Progenitor cell of endocrine pancreas (in vitro differentiated cells): ENCODE data around the gene CCDC167. TPM values are rescaled to one million over a fixed set of nuclear protein-coding genes. Genes with fewer than 3 reads are reported as not detected.

ENCODE experiments used
- DNase-seq: peaks from one replicate; pipeline ENCODE4 v3.0.0; 2021; ENCODE audit warnings: low spot score; ENCODE audit not compliant: unreplicated experiment
- H3K27ac Mint-ChIP-seq: 2 replicates; pipeline ENCODE4 v1.8.0; 2021; ENCODE audit warnings: mild to moderate bottlenecking, moderate library complexity, mixed read lengths
- H3K27me3 Mint-ChIP-seq: 2 replicates; pipeline ENCODE4 v1.8.0; 2021; ENCODE audit warnings: mixed read lengths
- H3K36me3 Mint-ChIP-seq: 2 replicates; pipeline ENCODE4 v1.8.0; 2022; ENCODE audit warnings: mixed read lengths; ENCODE audit not compliant: insufficient read depth
- H3K4me1 Mint-ChIP-seq: 2 replicates; pipeline ENCODE4 v1.8.0; 2021; ENCODE audit warnings: low read depth, mixed read lengths
- H3K4me3 Mint-ChIP-seq: 2 replicates; pipeline ENCODE4 v1.8.0; 2021; ENCODE audit warnings: low read depth, mild to moderate bottlenecking, moderate library complexity, mixed read lengths
- H3K9me3 Mint-ChIP-seq: 2 replicates; pipeline ENCODE4 v1.8.0; 2021; ENCODE audit warnings: low read depth, mixed read lengths
- CTCF ChIP-seq: fragments of 200-600 bp; sonication (generic); IDR thresholded peaks from one replicate; pipeline ENCODE4 v1.5.0; 2021; ENCODE audit warnings: antibody characterized with exemption, mild to moderate bottlenecking; ENCODE audit not compliant: unreplicated experiment
- long read RNA-seq: library from polyadenylated mRNA; unstranded; transcript quantifications from one replicate; pipeline ENCODE4 v2.0.0, GENCODE V29; 2020
- total RNA-seq: library from RNA; stranded (reverse); gene quantifications from 2 replicates; pipeline ENCODE4 v1.2.1, GENCODE V29; 2021

The CCDC167 gene
- 44.1 and 44.9 TPM in 2 replicates for total RNA-seq
- long read RNA-seq, transcript CCDC167-201 (4 exons, 619 nt) = major isoform, 6 of 7 reads
- long read RNA-seq, partial matches to known transcripts = 0 of 7 reads
- long read RNA-seq, other reads (novel, unspliced or antisense) = 1 of 7 reads

GRCh38 chr6:37499433-37500293 lies at the start of gene CCDC167:
CCDC167 (minus strand) TSS chr6:37499893; CDS start chr6:37499863, 30 bp downstream.
- Mint-ChIP-seq H3K36me3 (no peaks in the 10 kb centered on the region), H3K4me1 (peaks cover 11% of the 10 kb centered on the region), H3K9me3 (no peaks in the 10 kb centered on the region), H3K4me3 (peak within 1 kb of the TSS; percentile 96), H3K27me3 (no peaks in the 10 kb centered on the region), H3K27ac (peak within 1 kb of the TSS; percentile 93)
- TF ChIP-seq CTCF = no peak
- peak; percentile 94 for DNase-seq

DNA sequence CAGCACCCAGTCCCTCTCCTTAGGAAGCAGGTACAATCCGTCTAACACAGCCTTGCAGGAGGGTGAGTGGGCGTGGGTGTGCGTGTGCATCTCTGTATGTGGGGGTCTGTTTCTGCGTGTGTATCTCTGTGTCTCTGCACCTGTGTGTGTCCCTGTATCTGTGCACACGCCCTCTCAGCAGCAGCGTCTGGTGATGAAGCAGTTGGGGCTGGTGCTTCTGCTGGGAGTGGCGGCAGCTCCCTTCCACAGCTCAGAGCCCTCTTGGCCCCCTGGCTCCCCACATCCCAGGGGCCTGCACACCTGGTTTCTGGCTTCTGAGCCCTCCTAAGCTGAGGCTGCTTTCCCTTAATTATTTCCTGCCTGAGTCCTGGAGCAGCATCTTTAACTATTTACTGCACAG lies 49.5 kb upstream of the CCDC167 start:
- no peak overlapping the region for H3K4me3 Mint-ChIP-seq
- no peaks in the 10 kb centered on the region for H3K36me3 Mint-ChIP-seq
- TF ChIP-seq CTCF = no peak
- DNase-seq = no peak
- peaks cover 10% of the 10 kb centered on the region for H3K4me1 Mint-ChIP-seq
- H3K27me3 Mint-ChIP-seq = peaks cover 15% of the 10 kb centered on the region
- no peaks in the 10 kb centered on the region for H3K9me3 Mint-ChIP-seq
- H3K27ac Mint-ChIP-seq = no peak overlapping the region

GRCh38 chr6:37548067-37548674 lies 48.5 kb upstream of the CCDC167 start:
- H3K27me3 Mint-ChIP-seq = peaks cover 12% of the 10 kb centered on the region
- no peak overlapping the region for H3K27ac Mint-ChIP-seq
- H3K9me3 Mint-ChIP-seq = no peaks in the 10 kb centered on the region
- no peaks in the 10 kb centered on the region for H3K36me3 Mint-ChIP-seq
- no peak overlapping the region for H3K4me3 Mint-ChIP-seq
- H3K4me1 Mint-ChIP-seq = peaks cover 4% of the 10 kb centered on the region
- TF ChIP-seq CTCF = no peak
- DNase-seq = no peak

DNA sequence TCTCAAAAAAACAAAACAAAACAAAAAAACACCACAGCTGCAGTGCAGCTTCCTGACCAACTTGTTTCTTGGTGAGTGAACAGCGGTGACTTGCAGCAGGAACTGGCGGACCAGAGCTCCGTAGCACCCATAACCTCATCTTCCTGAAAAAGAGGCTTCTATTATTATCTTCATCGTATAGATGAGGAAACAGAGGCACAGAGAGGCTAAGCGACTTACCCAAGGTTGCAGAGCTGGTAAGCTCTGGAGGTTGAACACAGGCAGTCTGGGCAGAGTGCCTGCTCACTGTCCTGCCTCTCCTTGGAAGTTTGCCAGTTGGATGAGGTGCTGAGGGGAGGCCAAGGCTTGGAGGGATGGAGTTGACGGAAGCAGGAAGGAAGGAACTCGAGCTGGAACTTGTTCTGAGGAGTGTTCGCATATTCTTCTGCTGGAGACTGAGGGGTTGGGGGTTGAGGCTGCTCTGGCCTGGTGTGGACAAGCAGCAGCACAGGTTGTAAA lies 47.9 kb upstream of the CCDC167 start:
- Mint-ChIP-seq H3K27ac (no peak overlapping the region), H3K36me3 (no peaks in the 10 kb centered on the region), H3K9me3 (no peaks in the 10 kb centered on the region), H3K27me3 (peaks cover 15% of the 10 kb centered on the region), H3K4me3 (no peak overlapping the region), H3K4me1 (peaks cover 4% of the 10 kb centered on the region)
- no peak for TF ChIP-seq CTCF
- no peak for DNase-seq

GRCh38 chr6:37546141-37546871 lies 46.6 kb upstream of the CCDC167 start:
- H3K36me3 Mint-ChIP-seq = no peaks in the 10 kb centered on the region
- TF ChIP-seq CTCF = no peak
- no peak overlapping the region for H3K27ac Mint-ChIP-seq
- H3K27me3 Mint-ChIP-seq = peaks cover 23% of the 10 kb centered on the region
- peaks cover 4% of the 10 kb centered on the region for H3K4me1 Mint-ChIP-seq
- no peak overlapping the region for H3K4me3 Mint-ChIP-seq
- no peaks in the 10 kb centered on the region for H3K9me3 Mint-ChIP-seq
- DNase-seq = no peak
